K562 (cell line): ENCODE results near the gene NLRP6. TPM values are rescaled to one million over a fixed set of nuclear protein-coding genes. Genes with fewer than 3 reads are reported as not detected.

ENCODE experiments used
- CXXC5 ChIP-seq: fragments of 250-450 bp; sonication (Bioruptor Pico); IDR thresholded peaks from 2 replicates; pipeline ENCODE4 v1.8.0; 2022; ENCODE audit warnings: inconsistent platforms, mild to moderate bottlenecking, moderate library complexity
- FOXA3 ChIP-seq, 2 experiments: fragments of 450-650 bp in 1 of 2; sonication (generic) in 1 of 2; formaldehyde crosslinking; IDR thresholded peaks in 1 of 2; conservative IDR thresholded peaks in 1 of 2; 2 replicates each; pipeline versions ENCODE4 v1.4.0 to v1.8.0; 2020 to 2022; ENCODE audit warnings: mild to moderate bottlenecking in 2 of 2, missing genetic modification reagents in 1 of 2
- HNRNPH1 ChIP-seq: fragments of 200-400 bp; formaldehyde crosslinking; optimal IDR thresholded peaks from 2 replicates; pipeline ENCODE3; 2017; ENCODE audit warnings: low read depth, mild to moderate bottlenecking, low read length, moderate library complexity
- MYNN ChIP-seq, 2 experiments: sonication (generic); formaldehyde crosslinking in 1 of 2; IDR thresholded peaks; 2 replicates each; pipeline versions ENCODE4 v1.5.0 to v1.6.1; 2016 to 2020; ENCODE audit warnings: antibody characterized with exemption in 1 of 2, missing genetic modification reagents in 1 of 2
- NR2C1 ChIP-seq, 2 experiments: fragments of 450-650 bp; IDR thresholded peaks; 2 replicates each; pipeline ENCODE4 v1.6.1; 2017; ENCODE audit warnings: mild to moderate bottlenecking in 2 of 2, antibody characterized with exemption in 1 of 2, inconsistent platforms in 1 of 2, missing compliant biosample characterization in 1 of 2, missing genetic modification characterization in 1 of 2
- SP1 ChIP-seq: sonication (generic); formaldehyde crosslinking; IDR thresholded peaks from 2 replicates; pipeline ENCODE4 v1.8.1; 2022; ENCODE audit warnings: mild to moderate bottlenecking, missing genetic modification reagents
- TEAD1 ChIP-seq, 2 experiments: fragments of 450-650 bp in 1 of 2; sonication (generic) in 1 of 2; formaldehyde crosslinking; IDR thresholded peaks; 2 replicates each; pipeline versions ENCODE4 v1.4.0 to v1.8.0; 2020 to 2022; ENCODE audit warnings: mild to moderate bottlenecking in 2 of 2, missing genetic modification reagents in 1 of 2
- ZNF512 ChIP-seq: IDR thresholded peaks from 2 replicates; pipeline ENCODE4 v1.6.1; 2016; ENCODE audit warnings: missing genetic modification characterization, missing compliant biosample characterization
- ZNF57 ChIP-seq: fragments of 450-650 bp; formaldehyde crosslinking; IDR thresholded peaks from 2 replicates; pipeline ENCODE4 v1.4.0; 2020; ENCODE audit warnings: mild to moderate bottlenecking, moderate library complexity
- polyA plus RNA-seq, 8 experiments: library from polyadenylated mRNA; depleted of rRNA in 4 of 8; stranded (reverse) in 5 of 8; unstranded in 3 of 8; fragments of >200 nt; fragmentation: Nextera tagmentation in 2 of 8; fragmentation: Illumina TruSeq in 1 of 8; extraction: Ambion mirVana in 2 of 8; extraction: Trizol in 1 of 8; gene quantifications; 2 replicates each; pipeline versions ENCODE4 v1.2.1 to v1.2.3, GENCODE V29; 2011 to 2014; ENCODE audit warnings: inconsistent platforms in 1 of 8, missing spikeins in 1 of 8
- total RNA-seq, 7 experiments: library from RNA; depleted of rRNA in 6 of 7; stranded (reverse); fragments of >200 nt in 6 of 7; fragmentation: Illumina TruSeq in 2 of 7; extraction: Trizol in 2 of 7; gene quantifications; 2 replicates each; pipeline versions ENCODE4 v1.2.1 to v1.2.3, GENCODE V29; 2011 to 2021; ENCODE audit warnings: low replicate concordance in 1 of 7
- TF ChIP-seq, protein P1 (sequence below): fragments of 450-650 bp; IDR thresholded peaks from 2 replicates; pipeline ENCODE4 v1.6.1; 2017; ENCODE audit warnings: antibody characterized with exemption, mild to moderate bottlenecking
- TF ChIP-seq, protein P2 (sequence below): fragments of 450-650 bp; IDR thresholded peaks from 2 replicates; pipeline ENCODE4 v1.6.1; 2016; ENCODE audit warnings: borderline replicate concordance
- TF ChIP-seq, protein P3 (sequence below), 2 experiments: fragments of 450-650 bp; IDR thresholded peaks; 2 replicates each; pipeline ENCODE4 v1.6.1; 2016
- TF ChIP-seq, protein P4 (sequence below): fragments of 450-650 bp; IDR thresholded peaks from 2 replicates; pipeline ENCODE4 v1.7.1; 2018; ENCODE audit warnings: mild to moderate bottlenecking, low read depth; ENCODE audit not compliant: partially characterized antibody

Gene NLRP6
- total and polyA plus RNA-seq, 9 of the 15 experiments (the other 6 are each of a cell fraction or from before 2014, with no cell fraction given), result 0.03 to 0.18 (median 0.15) TPM; not detected in 5

DNA sequence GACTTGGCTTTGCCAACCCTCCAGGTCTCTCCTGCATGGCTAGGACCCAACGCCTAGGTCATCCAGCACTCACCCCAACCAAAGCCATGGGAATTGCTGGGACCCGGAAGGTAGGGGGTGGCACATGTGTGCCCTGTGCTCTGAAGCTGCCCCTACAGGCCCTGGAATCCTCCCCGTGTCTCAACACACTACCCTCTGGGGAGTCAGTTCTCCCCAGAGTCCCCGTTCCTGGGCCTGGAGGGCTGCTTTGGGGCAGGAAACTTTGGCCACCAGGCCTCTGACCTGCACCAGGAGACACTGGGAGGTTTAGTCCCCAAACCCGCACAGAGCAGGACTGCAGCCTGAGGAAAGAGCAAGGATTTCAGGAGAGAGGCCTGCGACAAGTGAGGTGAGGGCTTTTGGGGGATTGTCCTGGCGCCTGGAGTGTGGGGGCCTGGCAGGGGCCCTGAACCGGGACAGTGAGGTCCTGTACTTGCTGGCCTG, 35.1 kb downstream of the NLRP6 start (continued):
- TF ChIP-seq, protein P1, sequence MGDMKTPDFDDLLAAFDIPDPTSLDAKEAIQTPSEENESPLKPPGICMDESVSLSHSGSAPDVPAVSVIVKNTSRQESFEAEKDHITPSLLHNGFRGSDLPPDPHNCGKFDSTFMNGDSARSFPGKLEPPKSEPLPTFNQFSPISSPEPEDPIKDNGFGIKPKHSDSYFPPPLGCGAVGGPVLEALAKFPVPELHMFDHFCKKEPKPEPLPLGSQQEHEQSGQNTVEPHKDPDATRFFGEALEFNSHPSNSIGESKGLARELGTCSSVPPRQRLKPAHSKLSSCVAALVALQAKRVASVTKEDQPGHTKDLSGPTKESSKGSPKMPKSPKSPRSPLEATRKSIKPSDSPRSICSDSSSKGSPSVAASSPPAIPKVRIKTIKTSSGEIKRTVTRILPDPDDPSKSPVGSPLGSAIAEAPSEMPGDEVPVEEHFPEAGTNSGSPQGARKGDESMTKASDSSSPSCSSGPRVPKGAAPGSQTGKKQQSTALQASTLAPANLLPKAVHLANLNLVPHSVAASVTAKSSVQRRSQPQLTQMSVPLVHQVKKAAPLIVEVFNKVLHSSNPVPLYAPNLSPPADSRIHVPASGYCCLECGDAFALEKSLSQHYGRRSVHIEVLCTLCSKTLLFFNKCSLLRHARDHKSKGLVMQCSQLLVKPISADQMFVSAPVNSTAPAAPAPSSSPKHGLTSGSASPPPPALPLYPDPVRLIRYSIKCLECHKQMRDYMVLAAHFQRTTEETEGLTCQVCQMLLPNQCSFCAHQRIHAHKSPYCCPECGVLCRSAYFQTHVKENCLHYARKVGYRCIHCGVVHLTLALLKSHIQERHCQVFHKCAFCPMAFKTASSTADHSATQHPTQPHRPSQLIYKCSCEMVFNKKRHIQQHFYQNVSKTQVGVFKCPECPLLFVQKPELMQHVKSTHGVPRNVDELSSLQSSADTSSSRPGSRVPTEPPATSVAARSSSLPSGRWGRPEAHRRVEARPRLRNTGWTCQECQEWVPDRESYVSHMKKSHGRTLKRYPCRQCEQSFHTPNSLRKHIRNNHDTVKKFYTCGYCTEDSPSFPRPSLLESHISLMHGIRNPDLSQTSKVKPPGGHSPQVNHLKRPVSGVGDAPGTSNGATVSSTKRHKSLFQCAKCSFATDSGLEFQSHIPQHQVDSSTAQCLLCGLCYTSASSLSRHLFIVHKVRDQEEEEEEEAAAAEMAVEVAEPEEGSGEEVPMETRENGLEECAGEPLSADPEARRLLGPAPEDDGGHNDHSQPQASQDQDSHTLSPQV, result peak; percentile 89
- TF ChIP-seq SP1 (CRISPR knock-in tag) (0 out of 2 replicates have a peak, but pooled peaks have one; percentile 3), NR2C1 (IDR thresholded peaks at IDR 0.05) (no peak), NR2C1 (tag; IDR thresholded peaks at IDR 0.05) (peak; percentile 25; the same call in 1 of the 2 replicates), FOXA3 (CRISPR knock-in tag; conservative IDR thresholded peaks at IDR 0.05 in 1 of 2, IDR thresholded peaks at IDR 0.05 in 1 of 2) (peak in 1 of 2 experiments; percentile 27; a peak in 1 of 4 replicates), ZNF57 (0 out of 2 replicates have a peak, but pooled peaks have one; percentile 11), MYNN (IDR thresholded peaks at IDR 0.05) (no peak), MYNN (CRISPR knock-in tag; IDR thresholded peaks at IDR 0.05) (no peak), TEAD1 (CRISPR knock-in tag; IDR thresholded peaks at IDR 0.05) (peak in 1 of 2 experiments; percentile 27; a peak in 1 of 4 replicates), ZNF512 (tag) (no peak), CXXC5 (CRISPR knock-in tag) (peak; percentile 46; the same call in 1 of the 2 replicates), HNRNPH1 (no peak)
- TF ChIP-seq, protein P2, sequence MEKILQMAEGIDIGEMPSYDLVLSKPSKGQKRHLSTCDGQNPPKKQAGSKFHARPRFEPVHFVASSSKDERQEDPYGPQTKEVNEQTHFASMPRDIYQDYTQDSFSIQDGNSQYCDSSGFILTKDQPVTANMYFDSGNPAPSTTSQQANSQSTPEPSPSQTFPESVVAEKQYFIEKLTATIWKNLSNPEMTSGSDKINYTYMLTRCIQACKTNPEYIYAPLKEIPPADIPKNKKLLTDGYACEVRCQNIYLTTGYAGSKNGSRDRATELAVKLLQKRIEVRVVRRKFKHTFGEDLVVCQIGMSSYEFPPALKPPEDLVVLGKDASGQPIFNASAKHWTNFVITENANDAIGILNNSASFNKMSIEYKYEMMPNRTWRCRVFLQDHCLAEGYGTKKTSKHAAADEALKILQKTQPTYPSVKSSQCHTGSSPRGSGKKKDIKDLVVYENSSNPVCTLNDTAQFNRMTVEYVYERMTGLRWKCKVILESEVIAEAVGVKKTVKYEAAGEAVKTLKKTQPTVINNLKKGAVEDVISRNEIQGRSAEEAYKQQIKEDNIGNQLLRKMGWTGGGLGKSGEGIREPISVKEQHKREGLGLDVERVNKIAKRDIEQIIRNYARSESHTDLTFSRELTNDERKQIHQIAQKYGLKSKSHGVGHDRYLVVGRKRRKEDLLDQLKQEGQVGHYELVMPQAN, result 0 out of 2 replicates have a peak, but pooled peaks have one; percentile 39
- TF ChIP-seq, protein P3, sequence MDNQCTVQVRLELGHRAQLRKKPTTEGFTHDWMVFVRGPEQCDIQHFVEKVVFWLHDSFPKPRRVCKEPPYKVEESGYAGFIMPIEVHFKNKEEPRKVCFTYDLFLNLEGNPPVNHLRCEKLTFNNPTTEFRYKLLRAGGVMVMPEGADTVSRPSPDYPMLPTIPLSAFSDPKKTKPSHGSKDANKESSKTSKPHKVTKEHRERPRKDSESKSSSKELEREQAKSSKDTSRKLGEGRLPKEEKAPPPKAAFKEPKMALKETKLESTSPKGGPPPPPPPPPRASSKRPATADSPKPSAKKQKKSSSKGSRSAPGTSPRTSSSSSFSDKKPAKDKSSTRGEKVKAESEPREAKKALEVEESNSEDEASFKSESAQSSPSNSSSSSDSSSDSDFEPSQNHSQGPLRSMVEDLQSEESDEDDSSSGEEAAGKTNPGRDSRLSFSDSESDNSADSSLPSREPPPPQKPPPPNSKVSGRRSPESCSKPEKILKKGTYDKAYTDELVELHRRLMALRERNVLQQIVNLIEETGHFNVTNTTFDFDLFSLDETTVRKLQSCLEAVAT (IDR thresholded peaks at IDR 0.05), result no peak
- TF ChIP-seq, protein P4, sequence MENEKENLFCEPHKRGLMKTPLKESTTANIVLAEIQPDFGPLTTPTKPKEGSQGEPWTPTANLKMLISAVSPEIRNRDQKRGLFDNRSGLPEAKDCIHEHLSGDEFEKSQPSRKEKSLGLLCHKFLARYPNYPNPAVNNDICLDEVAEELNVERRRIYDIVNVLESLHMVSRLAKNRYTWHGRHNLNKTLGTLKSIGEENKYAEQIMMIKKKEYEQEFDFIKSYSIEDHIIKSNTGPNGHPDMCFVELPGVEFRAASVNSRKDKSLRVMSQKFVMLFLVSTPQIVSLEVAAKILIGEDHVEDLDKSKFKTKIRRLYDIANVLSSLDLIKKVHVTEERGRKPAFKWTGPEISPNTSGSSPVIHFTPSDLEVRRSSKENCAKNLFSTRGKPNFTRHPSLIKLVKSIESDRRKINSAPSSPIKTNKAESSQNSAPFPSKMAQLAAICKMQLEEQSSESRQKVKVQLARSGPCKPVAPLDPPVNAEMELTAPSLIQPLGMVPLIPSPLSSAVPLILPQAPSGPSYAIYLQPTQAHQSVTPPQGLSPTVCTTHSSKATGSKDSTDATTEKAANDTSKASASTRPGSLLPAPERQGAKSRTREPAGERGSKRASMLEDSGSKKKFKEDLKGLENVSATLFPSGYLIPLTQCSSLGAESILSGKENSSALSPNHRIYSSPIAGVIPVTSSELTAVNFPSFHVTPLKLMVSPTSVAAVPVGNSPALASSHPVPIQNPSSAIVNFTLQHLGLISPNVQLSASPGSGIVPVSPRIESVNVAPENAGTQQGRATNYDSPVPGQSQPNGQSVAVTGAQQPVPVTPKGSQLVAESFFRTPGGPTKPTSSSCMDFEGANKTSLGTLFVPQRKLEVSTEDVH, result no peak
